ENCODE data around the gene SLF1. TPM values are rescaled to one million over a fixed set of nuclear protein-coding genes. Genes with fewer than 3 reads are reported as not detected.

Gene SLF1
- total and polyA plus RNA-seq, 2 experiments from 2014 or later: 36.3 to 43.8 TPM

- no peaks in the 10 kb centered on the region for H3K27me3 ChIP-seq (ENCODE audit: insufficient read depth)
- no peak overlapping the region for H3K27ac ChIP-seq (ENCODE audit: low read depth)
- H3K79me2 ChIP-seq (replicated peaks; ENCODE audit: insufficient read depth): no peaks in the 10 kb centered on the region; the same call in 1 of the 2 replicates
- H3K4me1 ChIP-seq (ENCODE audit: insufficient read depth): no peaks in the 10 kb centered on the region
- peaks cover 3% of the 10 kb centered on the region; the same call in 2 of the 3 replicates for H3K36me3 Mint-ChIP-seq (ENCODE audit: low read depth)
- TF ChIP-seq, protein P1, sequence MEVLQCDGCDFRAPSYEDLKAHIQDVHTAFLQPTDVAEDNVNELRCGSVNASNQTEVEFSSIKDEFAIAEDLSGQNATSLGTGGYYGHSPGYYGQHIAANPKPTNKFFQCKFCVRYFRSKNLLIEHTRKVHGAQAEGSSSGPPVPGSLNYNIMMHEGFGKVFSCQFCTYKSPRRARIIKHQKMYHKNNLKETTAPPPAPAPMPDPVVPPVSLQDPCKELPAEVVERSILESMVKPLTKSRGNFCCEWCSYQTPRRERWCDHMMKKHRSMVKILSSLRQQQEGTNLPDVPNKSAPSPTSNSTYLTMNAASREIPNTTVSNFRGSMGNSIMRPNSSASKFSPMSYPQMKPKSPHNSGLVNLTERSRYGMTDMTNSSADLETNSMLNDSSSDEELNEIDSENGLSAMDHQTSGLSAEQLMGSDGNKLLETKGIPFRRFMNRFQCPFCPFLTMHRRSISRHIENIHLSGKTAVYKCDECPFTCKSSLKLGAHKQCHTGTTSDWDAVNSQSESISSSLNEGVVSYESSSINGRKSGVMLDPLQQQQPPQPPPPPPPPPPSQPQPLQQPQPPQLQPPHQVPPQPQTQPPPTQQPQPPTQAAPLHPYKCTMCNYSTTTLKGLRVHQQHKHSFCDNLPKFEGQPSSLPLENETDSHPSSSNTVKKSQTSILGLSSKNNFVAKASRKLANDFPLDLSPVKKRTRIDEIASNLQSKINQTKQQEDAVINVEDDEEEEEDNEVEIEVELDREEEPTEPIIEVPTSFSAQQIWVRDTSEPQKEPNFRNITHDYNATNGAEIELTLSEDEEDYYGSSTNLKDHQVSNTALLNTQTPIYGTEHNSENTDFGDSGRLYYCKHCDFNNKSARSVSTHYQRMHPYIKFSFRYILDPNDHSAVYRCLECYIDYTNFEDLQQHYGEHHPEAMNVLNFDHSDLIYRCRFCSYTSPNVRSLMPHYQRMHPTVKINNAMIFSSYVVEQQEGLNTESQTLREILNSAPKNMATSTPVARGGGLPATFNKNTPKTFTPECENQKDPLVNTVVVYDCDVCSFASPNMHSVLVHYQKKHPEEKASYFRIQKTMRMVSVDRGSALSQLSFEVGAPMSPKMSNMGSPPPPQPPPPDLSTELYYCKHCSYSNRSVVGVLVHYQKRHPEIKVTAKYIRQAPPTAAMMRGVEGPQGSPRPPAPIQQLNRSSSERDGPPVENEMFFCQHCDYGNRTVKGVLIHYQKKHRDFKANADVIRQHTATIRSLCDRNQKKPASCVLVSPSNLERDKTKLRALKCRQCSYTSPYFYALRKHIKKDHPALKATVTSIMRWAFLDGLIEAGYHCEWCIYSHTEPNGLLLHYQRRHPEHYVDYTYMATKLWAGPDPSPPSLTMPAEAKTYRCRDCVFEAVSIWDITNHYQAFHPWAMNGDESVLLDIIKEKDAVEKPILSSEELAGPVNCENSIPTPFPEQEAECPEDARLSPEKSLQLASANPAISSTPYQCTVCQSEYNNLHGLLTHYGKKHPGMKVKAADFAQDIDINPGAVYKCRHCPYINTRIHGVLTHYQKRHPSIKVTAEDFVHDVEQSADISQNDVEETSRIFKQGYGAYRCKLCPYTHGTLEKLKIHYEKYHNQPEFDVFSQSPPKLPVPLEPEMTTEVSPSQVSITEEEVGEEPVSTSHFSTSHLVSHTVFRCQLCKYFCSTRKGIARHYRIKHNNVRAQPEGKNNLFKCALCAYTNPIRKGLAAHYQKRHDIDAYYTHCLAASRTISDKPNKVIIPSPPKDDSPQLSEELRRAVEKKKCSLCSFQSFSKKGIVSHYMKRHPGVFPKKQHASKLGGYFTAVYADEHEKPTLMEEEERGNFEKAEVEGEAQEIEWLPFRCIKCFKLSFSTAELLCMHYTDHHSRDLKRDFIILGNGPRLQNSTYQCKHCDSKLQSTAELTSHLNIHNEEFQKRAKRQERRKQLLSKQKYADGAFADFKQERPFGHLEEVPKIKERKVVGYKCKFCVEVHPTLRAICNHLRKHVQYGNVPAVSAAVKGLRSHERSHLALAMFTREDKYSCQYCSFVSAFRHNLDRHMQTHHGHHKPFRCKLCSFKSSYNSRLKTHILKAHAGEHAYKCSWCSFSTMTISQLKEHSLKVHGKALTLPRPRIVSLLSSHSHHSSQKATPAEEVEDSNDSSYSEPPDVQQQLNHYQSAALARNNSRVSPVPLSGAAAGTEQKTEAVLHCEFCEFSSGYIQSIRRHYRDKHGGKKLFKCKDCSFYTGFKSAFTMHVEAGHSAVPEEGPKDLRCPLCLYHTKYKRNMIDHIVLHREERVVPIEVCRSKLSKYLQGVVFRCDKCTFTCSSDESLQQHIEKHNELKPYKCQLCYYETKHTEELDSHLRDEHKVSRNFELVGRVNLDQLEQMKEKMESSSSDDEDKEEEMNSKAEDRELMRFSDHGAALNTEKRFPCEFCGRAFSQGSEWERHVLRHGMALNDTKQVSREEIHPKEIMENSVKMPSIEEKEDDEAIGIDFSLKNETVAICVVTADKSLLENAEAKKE (CRISPR knock-in tag; IDR thresholded peaks at IDR 0.05): no peak
- no peak for TF ChIP-seq CREB1 (CRISPR knock-in tag; IDR thresholded peaks at IDR 0.05; ENCODE audit: low read depth)
- ATAC-seq: no peak
- no peak overlapping the region for H3K4me3 Mint-ChIP-seq
- DNase-seq (ENCODE audit: low spot score): no peak
- H3K4me1 Mint-ChIP-seq: no peaks in the 10 kb centered on the region
- no peaks in the 10 kb centered on the region for H3K27me3 Mint-ChIP-seq (ENCODE audit: insufficient read depth, low read depth, poor library complexity)
- no peak overlapping the region for H3K4me3 ChIP-seq
- no peak overlapping the region for H3K27ac Mint-ChIP-seq
- no peak overlapping the region for H3K4me2 ChIP-seq
- no peaks in the 10 kb centered on the region for H3F3A ChIP-seq (replicated peaks; ENCODE audit: low read depth)
- H3K9me2 ChIP-seq (ENCODE audit: insufficient read depth): no peaks in the 10 kb centered on the region
- H4K20me1 ChIP-seq (replicated peaks; ENCODE audit: insufficient read depth): 0 out of 2 replicates have a peak, but pooled peaks cover 5% of the 10 kb centered on the region
- no peak overlapping the region for H2AFZ ChIP-seq
- H3K9me3 Mint-ChIP-seq: no peaks in the 10 kb centered on the region
- no peaks in the 10 kb centered on the region for H3K36me3 ChIP-seq (ENCODE audit: insufficient read depth)
Observed at GRCh38 chr5:94646758-94647157, 28.3 kb downstream of the SLF1 start.

DNA sequence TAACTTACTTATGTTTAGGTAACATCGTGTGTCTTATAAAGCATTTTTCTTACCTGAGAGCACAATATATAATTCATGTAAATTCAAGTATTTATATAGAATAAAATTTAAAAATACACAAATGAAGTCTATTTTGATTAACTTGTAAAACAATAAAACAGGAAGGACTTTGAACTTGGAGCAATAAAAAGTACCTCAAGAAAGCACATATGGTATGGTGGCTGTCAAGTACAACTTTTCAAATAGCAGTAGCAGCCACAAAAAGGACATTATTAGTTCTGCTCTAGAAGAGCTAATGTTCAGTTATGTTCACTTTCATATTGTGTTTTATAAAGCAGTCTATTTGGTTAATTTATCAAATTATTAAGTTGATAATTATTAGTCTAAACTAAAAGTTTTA lies 31.4 kb downstream of the SLF1 start:
- Histone ChIP-seq H3K4me2 (no peak overlapping the region), H4K20me1 (replicated peaks; ENCODE audit: insufficient read depth) (no peaks in the 10 kb centered on the region), H3K9me2 (ENCODE audit: insufficient read depth) (no peaks in the 10 kb centered on the region), H3K27me3 (ENCODE audit: insufficient read depth) (no peaks in the 10 kb centered on the region), H3K4me3 (no peak overlapping the region), H3K79me2 (replicated peaks; ENCODE audit: insufficient read depth) (no peaks in the 10 kb centered on the region), H2AFZ (no peak overlapping the region), H3F3A (replicated peaks; ENCODE audit: low read depth) (no peaks in the 10 kb centered on the region), H3K27ac (ENCODE audit: low read depth) (no peak overlapping the region), H3K36me3 (ENCODE audit: insufficient read depth) (peaks cover 8% of the 10 kb centered on the region; the same call in 1 of the 2 replicates), H3K4me1 (ENCODE audit: insufficient read depth) (no peaks in the 10 kb centered on the region)
- ATAC-seq (no peak), DNase-seq (ENCODE audit: low spot score) (no peak)
- Mint-ChIP-seq H3K27ac (no peak overlapping the region), H3K9me3 (peaks cover 4% of the 10 kb centered on the region; the same call in 2 of the 3 replicates), H3K36me3 (ENCODE audit: low read depth) (peaks cover 29% of the 10 kb centered on the region), H3K4me3 (no peak overlapping the region), H3K27me3 (ENCODE audit: insufficient read depth, low read depth, poor library complexity) (no peaks in the 10 kb centered on the region), H3K4me1 (no peaks in the 10 kb centered on the region)
- TF ChIP-seq, protein P2, sequence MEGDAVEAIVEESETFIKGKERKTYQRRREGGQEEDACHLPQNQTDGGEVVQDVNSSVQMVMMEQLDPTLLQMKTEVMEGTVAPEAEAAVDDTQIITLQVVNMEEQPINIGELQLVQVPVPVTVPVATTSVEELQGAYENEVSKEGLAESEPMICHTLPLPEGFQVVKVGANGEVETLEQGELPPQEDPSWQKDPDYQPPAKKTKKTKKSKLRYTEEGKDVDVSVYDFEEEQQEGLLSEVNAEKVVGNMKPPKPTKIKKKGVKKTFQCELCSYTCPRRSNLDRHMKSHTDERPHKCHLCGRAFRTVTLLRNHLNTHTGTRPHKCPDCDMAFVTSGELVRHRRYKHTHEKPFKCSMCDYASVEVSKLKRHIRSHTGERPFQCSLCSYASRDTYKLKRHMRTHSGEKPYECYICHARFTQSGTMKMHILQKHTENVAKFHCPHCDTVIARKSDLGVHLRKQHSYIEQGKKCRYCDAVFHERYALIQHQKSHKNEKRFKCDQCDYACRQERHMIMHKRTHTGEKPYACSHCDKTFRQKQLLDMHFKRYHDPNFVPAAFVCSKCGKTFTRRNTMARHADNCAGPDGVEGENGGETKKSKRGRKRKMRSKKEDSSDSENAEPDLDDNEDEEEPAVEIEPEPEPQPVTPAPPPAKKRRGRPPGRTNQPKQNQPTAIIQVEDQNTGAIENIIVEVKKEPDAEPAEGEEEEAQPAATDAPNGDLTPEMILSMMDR (conservative IDR thresholded peaks at IDR 0.05; ENCODE audit: low read depth in 2 of 2): no peak
- no peak for TF ChIP-seq NANOG (IDR thresholded peaks at IDR 0.05; ENCODE audit: borderline replicate concordance)
- TF ChIP-seq ETS1 (IDR thresholded peaks at IDR 0.05): no peak
- TF ChIP-seq POLR2AphosphoS5 (IDR thresholded peaks at IDR 0.05; ENCODE audit: low read depth): no peak
- TF ChIP-seq CREB1 (CRISPR knock-in tag; IDR thresholded peaks at IDR 0.05; ENCODE audit: low read depth): no peak
- TF ChIP-seq, protein P3, sequence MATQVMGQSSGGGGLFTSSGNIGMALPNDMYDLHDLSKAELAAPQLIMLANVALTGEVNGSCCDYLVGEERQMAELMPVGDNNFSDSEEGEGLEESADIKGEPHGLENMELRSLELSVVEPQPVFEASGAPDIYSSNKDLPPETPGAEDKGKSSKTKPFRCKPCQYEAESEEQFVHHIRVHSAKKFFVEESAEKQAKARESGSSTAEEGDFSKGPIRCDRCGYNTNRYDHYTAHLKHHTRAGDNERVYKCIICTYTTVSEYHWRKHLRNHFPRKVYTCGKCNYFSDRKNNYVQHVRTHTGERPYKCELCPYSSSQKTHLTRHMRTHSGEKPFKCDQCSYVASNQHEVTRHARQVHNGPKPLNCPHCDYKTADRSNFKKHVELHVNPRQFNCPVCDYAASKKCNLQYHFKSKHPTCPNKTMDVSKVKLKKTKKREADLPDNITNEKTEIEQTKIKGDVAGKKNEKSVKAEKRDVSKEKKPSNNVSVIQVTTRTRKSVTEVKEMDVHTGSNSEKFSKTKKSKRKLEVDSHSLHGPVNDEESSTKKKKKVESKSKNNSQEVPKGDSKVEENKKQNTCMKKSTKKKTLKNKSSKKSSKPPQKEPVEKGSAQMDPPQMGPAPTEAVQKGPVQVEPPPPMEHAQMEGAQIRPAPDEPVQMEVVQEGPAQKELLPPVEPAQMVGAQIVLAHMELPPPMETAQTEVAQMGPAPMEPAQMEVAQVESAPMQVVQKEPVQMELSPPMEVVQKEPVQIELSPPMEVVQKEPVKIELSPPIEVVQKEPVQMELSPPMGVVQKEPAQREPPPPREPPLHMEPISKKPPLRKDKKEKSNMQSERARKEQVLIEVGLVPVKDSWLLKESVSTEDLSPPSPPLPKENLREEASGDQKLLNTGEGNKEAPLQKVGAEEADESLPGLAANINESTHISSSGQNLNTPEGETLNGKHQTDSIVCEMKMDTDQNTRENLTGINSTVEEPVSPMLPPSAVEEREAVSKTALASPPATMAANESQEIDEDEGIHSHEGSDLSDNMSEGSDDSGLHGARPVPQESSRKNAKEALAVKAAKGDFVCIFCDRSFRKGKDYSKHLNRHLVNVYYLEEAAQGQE (IDR thresholded peaks at IDR 0.05; ENCODE audit: unreplicated experiment): no peak
- no peak for TF ChIP-seq EZH2phosphoT487 (IDR thresholded peaks at IDR 0.05; ENCODE audit: unreplicated experiment)

Measured in GM23338 (cell line).